Measurements from ENCODE around the gene RIOX2. TPM values are rescaled to one million over a fixed set of nuclear protein-coding genes. Genes with fewer than 3 reads are reported as not detected.

RIOX2 gene
- total and polyA plus RNA-seq, 2 of the 13 experiments (the other 11 are each of a cell fraction or from before 2014, with no cell fraction given) = 19.9 to 43.3 TPM

- TF ChIP-seq, protein P1, sequence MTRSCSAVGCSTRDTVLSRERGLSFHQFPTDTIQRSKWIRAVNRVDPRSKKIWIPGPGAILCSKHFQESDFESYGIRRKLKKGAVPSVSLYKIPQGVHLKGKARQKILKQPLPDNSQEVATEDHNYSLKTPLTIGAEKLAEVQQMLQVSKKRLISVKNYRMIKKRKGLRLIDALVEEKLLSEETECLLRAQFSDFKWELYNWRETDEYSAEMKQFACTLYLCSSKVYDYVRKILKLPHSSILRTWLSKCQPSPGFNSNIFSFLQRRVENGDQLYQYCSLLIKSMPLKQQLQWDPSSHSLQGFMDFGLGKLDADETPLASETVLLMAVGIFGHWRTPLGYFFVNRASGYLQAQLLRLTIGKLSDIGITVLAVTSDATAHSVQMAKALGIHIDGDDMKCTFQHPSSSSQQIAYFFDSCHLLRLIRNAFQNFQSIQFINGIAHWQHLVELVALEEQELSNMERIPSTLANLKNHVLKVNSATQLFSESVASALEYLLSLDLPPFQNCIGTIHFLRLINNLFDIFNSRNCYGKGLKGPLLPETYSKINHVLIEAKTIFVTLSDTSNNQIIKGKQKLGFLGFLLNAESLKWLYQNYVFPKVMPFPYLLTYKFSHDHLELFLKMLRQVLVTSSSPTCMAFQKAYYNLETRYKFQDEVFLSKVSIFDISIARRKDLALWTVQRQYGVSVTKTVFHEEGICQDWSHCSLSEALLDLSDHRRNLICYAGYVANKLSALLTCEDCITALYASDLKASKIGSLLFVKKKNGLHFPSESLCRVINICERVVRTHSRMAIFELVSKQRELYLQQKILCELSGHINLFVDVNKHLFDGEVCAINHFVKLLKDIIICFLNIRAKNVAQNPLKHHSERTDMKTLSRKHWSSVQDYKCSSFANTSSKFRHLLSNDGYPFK (CRISPR knock-in tag; IDR thresholded peaks at IDR 0.05; ENCODE audit: borderline replicate concordance) = no peak
- TF ChIP-seq ZNF207 (IDR thresholded peaks at IDR 0.05; ENCODE audit: borderline replicate concordance) = no peak
- TF ChIP-seq, protein P2, sequence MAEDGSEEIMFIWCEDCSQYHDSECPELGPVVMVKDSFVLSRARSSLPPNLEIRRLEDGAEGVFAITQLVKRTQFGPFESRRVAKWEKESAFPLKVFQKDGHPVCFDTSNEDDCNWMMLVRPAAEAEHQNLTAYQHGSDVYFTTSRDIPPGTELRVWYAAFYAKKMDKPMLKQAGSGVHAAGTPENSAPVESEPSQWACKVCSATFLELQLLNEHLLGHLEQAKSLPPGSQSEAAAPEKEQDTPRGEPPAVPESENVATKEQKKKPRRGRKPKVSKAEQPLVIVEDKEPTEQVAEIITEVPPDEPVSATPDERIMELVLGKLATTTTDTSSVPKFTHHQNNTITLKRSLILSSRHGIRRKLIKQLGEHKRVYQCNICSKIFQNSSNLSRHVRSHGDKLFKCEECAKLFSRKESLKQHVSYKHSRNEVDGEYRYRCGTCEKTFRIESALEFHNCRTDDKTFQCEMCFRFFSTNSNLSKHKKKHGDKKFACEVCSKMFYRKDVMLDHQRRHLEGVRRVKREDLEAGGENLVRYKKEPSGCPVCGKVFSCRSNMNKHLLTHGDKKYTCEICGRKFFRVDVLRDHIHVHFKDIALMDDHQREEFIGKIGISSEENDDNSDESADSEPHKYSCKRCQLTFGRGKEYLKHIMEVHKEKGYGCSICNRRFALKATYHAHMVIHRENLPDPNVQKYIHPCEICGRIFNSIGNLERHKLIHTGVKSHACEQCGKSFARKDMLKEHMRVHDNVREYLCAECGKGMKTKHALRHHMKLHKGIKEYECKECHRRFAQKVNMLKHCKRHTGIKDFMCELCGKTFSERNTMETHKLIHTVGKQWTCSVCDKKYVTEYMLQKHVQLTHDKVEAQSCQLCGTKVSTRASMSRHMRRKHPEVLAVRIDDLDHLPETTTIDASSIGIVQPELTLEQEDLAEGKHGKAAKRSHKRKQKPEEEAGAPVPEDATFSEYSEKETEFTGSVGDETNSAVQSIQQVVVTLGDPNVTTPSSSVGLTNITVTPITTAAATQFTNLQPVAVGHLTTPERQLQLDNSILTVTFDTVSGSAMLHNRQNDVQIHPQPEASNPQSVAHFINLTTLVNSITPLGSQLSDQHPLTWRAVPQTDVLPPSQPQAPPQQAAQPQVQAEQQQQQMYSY (CRISPR knock-in tag; IDR thresholded peaks at IDR 0.05) = no peak
- no peak for TF ChIP-seq ZFP37 (CRISPR knock-in tag; IDR thresholded peaks at IDR 0.05; ENCODE audit: borderline replicate concordance)
- no peak for TF ChIP-seq ZNF274 (CRISPR knock-in tag; IDR thresholded peaks at IDR 0.05)
- no peak for TF ChIP-seq ZFAT (CRISPR knock-in tag; conservative IDR thresholded peaks at IDR 0.05)
- TF ChIP-seq AKAP8 (CRISPR knock-in tag; IDR thresholded peaks at IDR 0.05) = no peak
- TF ChIP-seq, protein P3, sequence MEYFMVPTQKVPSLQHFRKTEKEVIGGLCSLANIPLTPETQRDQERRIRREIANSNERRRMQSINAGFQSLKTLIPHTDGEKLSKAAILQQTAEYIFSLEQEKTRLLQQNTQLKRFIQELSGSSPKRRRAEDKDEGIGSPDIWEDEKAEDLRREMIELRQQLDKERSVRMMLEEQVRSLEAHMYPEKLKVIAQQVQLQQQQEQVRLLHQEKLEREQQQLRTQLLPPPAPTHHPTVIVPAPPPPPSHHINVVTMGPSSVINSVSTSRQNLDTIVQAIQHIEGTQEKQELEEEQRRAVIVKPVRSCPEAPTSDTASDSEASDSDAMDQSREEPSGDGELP (IDR thresholded peaks at IDR 0.05; ENCODE audit: borderline replicate concordance, low read depth) = no peak
- TF ChIP-seq ZNF614 (CRISPR knock-in tag; IDR thresholded peaks at IDR 0.05; ENCODE audit: borderline replicate concordance) = no peak
- TF ChIP-seq KDM4B (CRISPR knock-in tag; IDR thresholded peaks at IDR 0.05) = no peak
- peak; percentile 67 for TF ChIP-seq HNF4A (CRISPR knock-in tag; IDR thresholded peaks at IDR 0.05)
- TF ChIP-seq CEBPG (CRISPR knock-in tag; IDR thresholded peaks at IDR 0.05) = no peak
- TF ChIP-seq RAD21 (CRISPR knock-in tag; IDR thresholded peaks at IDR 0.05) = no peak
- TF ChIP-seq HNF4G (IDR thresholded peaks at IDR 0.05; ENCODE audit: borderline replicate concordance, low read depth, low read length) = no peak
- TF ChIP-seq HNF4G (CRISPR knock-in tag; IDR thresholded peaks at IDR 0.05; ENCODE audit: borderline replicate concordance, low read depth) = no peak
- no peak for TF ChIP-seq ADNP (CRISPR knock-in tag; IDR thresholded peaks at IDR 0.05)
- TF ChIP-seq ZNF776 (CRISPR knock-in tag; IDR thresholded peaks at IDR 0.05) = no peak
- TF ChIP-seq HDAC1 (CRISPR knock-in tag; IDR thresholded peaks at IDR 0.05) = 0 out of 2 replicates have a peak, but pooled peaks have one; percentile 43
- no peak for TF ChIP-seq TRIM24 (CRISPR knock-in tag; IDR thresholded peaks at IDR 0.05)
- no peak for TF ChIP-seq ATF7-NPFF (CRISPR knock-in tag; IDR thresholded peaks at IDR 0.05; ENCODE audit: low read depth)
- TF ChIP-seq KLF13 (CRISPR knock-in tag; IDR thresholded peaks at IDR 0.05) = no peak
- no peak for TF ChIP-seq ZNF768 (CRISPR knock-in tag; IDR thresholded peaks at IDR 0.05)
- no peak for TF ChIP-seq NR2F1 (CRISPR knock-in tag; IDR thresholded peaks at IDR 0.05)
- TF ChIP-seq KDM5A (IDR thresholded peaks at IDR 0.05; ENCODE audit: borderline replicate concordance, low read length) = no peak
Observed at GRCh38 chr3:97994328-97994945, 22.2 kb upstream of the RIOX2 start (continued).

Data from HepG2 (cell line).